GM12878 (cell line): Measurements from ENCODE around the gene LAMA5. TPM values are rescaled to one million over a fixed set of nuclear protein-coding genes. Genes with fewer than 3 reads are reported as not detected.

ENCODE experiments used
- ATAC-seq: fragments of 200-7000 bp; cut with Tn5 transposase; 3 replicates; pipeline ENCODE4 v1.9.1; 2020; ENCODE audit warnings: mild to moderate bottlenecking, moderate library complexity
- BruUV-seq: library from RNA; stranded (reverse); fragments of 400-500 nt; replicated peaks from 2 replicates; lab custom pipeline; 2021; lab: Mats Ljungman, UMichigan
- CTCF ChIA-PET: fragments of 300-600 bp; sonication (Branson Sonifier 250); formaldehyde crosslinking; extraction: SDS; loops from one replicate; lab custom pipeline; 2021; ENCODE audit warnings: inconsistent platforms; lab: Yijun Ruan, JAX
- POLR2A ChIA-PET: fragments of 350-600 bp; formaldehyde crosslinking; extraction: SDS; loops from one replicate; lab custom pipeline; 2021; ENCODE audit warnings: inconsistent platforms; lab: Charles Lee
- RAD21 ChIA-PET: fragments of 300-600 bp; sonication (Branson Sonifier 250); formaldehyde crosslinking; loops from one replicate; lab custom pipeline; 2023; ENCODE audit warnings: antibody characterized with exemption; ENCODE audit not compliant: unreplicated experiment; lab: Charles Lee
- SMC1A ChIA-PET: fragments of 300-600 bp; sonication (Branson Sonifier 250); formaldehyde crosslinking; loops from one replicate; lab custom pipeline; 2023; ENCODE audit not compliant: unreplicated experiment, uncharacterized antibody; lab: Charles Lee
- DNase-seq: peaks from one replicate; pipeline ENCODE4 v3.0.0-alpha.2; 2011; ENCODE audit warnings: low read depth, low spot score
- FAIRE-seq: peaks from 3 replicates; lab custom pipeline; 2011; peaks lifted over from hg19 to GRCh38; lab: Jason Lieb, UNC
- H2AFZ ChIP-seq: 2 replicates; pipeline ENCODE4 v1.6.0; 2011; ENCODE audit warnings: low read depth, low read length, control low read depth; ENCODE audit not compliant: control insufficient read depth
- H3K27ac ChIP-seq: 2 replicates; pipeline ENCODE4 v1.5.1; 2011; ENCODE audit warnings: control low read depth; ENCODE audit not compliant: control insufficient read depth, insufficient read depth
- H3K27me3 ChIP-seq, 2 experiments: replicated peaks in 1 of 2; 2 replicates each; pipeline versions ENCODE4 v1.6.0 to v1.6.1; 2011; ENCODE audit warnings: low read length in 1 of 2; ENCODE audit not compliant: control insufficient read depth in 2 of 2, insufficient read depth in 2 of 2
- H3K36me3 ChIP-seq, 2 experiments: 2 replicates each; pipeline ENCODE4 v1.5.1; 2011; ENCODE audit warnings: low read length in 1 of 2; ENCODE audit not compliant: control insufficient read depth in 2 of 2, insufficient read depth in 2 of 2
- H3K4me1 ChIP-seq: 2 replicates; pipeline ENCODE4 v1.6.1; 2011; ENCODE audit warnings: mild to moderate bottlenecking, low read length, moderate library complexity, mixed read lengths; ENCODE audit not compliant: control insufficient read depth, insufficient read depth
- H3K4me2 ChIP-seq: 2 replicates; pipeline ENCODE4 v1.6.0; 2011; ENCODE audit warnings: control low read depth; ENCODE audit not compliant: control insufficient read depth, insufficient read depth
- H3K4me3 ChIP-seq: fragments of 200-600 bp; sonication (generic); 2 replicates; pipeline ENCODE4 v1.5.1; 2016
- H3K79me2 ChIP-seq: 2 replicates; pipeline ENCODE4 v1.6.0; 2011; ENCODE audit warnings: low read length; ENCODE audit not compliant: control insufficient read depth, insufficient read depth
- H3K9ac ChIP-seq: 2 replicates; pipeline ENCODE4 v1.8.0; 2011; ENCODE audit warnings: low read length, control low read depth, mixed read lengths; ENCODE audit not compliant: control insufficient read depth, insufficient read depth
- H3K9me3 ChIP-seq: replicated peaks from 3 replicates; pipeline ENCODE4 v1.5.1; 2011; ENCODE audit warnings: mild to moderate bottlenecking, low read length; ENCODE audit not compliant: control insufficient read depth, insufficient read depth
- H4K20me1 ChIP-seq: 2 replicates; pipeline ENCODE4 v1.6.0; 2011; ENCODE audit not compliant: control insufficient read depth, insufficient read depth
- BACH1 ChIP-seq: fragments of 450-650 bp; IDR thresholded peaks from 2 replicates; pipeline ENCODE4 v1.6.1; 2017; ENCODE audit warnings: mild to moderate bottlenecking, borderline replicate concordance
- LARP7 ChIP-seq: fragments of 450-650 bp; IDR thresholded peaks from 2 replicates; pipeline ENCODE4 v1.6.1; 2017; ENCODE audit warnings: mild to moderate bottlenecking
- NR2C2 ChIP-seq: IDR thresholded peaks from 2 replicates; pipeline ENCODE4 v1.6.1; 2011; ENCODE audit warnings: borderline replicate concordance, low read depth; ENCODE audit not compliant: control insufficient read depth, insufficient read length
- SRF ChIP-seq, 2 experiments: IDR thresholded peaks; 2 replicates each; pipeline ENCODE4 v1.6.1; 2011; ENCODE audit warnings: low read depth in 2 of 2, low read length in 2 of 2, mild to moderate bottlenecking in 1 of 2, moderate library complexity in 1 of 2
- WGBS: methylation state at CpG from one replicate; pipeline ENCODE4 v1.1.6; 2016; ENCODE audit warnings: low lambda C conversion rate; ENCODE audit not compliant: insufficient replicate concordance, insufficient coverage; ENCODE audit errors: missing lambda C conversion rate; 5-methylcytosine and 5-hydroxymethylcytosine counted together
- in situ Hi-C: fragments of 300-500 bp; cut with MboI; formaldehyde crosslinking; loops from 9 replicates; pipeline ENCODE4 v1.14.3; 2018; ENCODE audit warnings: mixed read lengths
- intact Hi-C: fragments of 100-400 bp; cut with micrococcal nuclease; formaldehyde crosslinking; loops from one replicate; pipeline ENCODE4 v1.14.2; 2022; ENCODE audit not compliant: unreplicated experiment
- polyA plus RNA-seq, 11 experiments: library from polyadenylated mRNA; depleted of rRNA in 4 of 11; unstranded in 6 of 11; stranded (reverse) in 5 of 11; fragments of >200 nt; fragmentation: Nextera tagmentation in 4 of 11; fragmentation: Illumina TruSeq in 1 of 11; extraction: Ambion mirVana in 4 of 11; extraction: Trizol in 1 of 11; gene quantifications; 1 replicate in 1 of 11; 2 replicates in 10 of 11; pipeline versions ENCODE4 v1.2.1 to v1.2.3, GENCODE V29; 2011 to 2016; ENCODE audit warnings: inconsistent platforms in 2 of 11, missing spikeins in 2 of 11, low read depth in 1 of 11
- total RNA-seq, 4 experiments: library from RNA; depleted of rRNA in 3 of 4; stranded (reverse); fragments of >200 nt in 3 of 4; fragmentation: Illumina TruSeq in 1 of 4; extraction: Trizol in 1 of 4; gene quantifications; 2 replicates each; pipeline versions ENCODE4 v1.2.1 to v1.2.3, GENCODE V29; 2013 to 2021
- TF ChIP-seq, protein P1 (sequence below): fragments of 150-350 bp; IDR thresholded peaks from 2 replicates; pipeline ENCODE4 v1.6.1; 2016; ENCODE audit warnings: low read depth, low read length

LAMA5 gene
- total and polyA plus RNA-seq, 10 of the 15 experiments (the other 5 are each of a cell fraction or from before 2014, with no cell fraction given) = 0.09 to 3.1 (median 1.6) TPM; not detected in 3

DNA sequence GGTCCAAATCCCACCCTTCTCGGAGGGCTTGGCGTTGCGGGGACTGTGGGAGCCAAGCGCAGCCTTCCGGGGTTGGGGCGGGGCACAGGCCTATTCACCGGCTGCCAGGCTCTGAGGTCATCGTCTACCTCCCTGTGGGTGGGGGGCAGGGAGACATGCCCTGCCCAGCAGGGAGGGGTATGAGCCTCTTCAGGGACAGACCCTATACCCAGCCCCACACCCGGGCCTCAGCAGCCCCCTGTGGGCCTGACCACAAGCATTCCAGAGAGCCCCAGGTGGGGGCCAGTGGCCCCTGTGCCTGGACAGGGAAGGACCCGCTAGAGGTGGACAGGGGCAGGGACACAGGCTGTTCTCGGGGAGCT, 11.6 kb downstream of the LAMA5 start:
- Histone ChIP-seq H3K79me2 (no peaks in the 10 kb centered on the region), H3K9me3 (no peaks in the 10 kb centered on the region), H3K9ac (no peak overlapping the region), H3K27me3 (no peaks in the 10 kb centered on the region), H4K20me1 (no peaks in the 10 kb centered on the region), H3K36me3 (no peaks in the 10 kb centered on the region; a peak in 1 of 4 replicates), H2AFZ (no peak overlapping the region)
- SMC1A ChIA-PET = no interaction called here
- ATAC-seq (no peak), DNase-seq (no peak)
- no TSS peak for BruUV-seq
- POLR2A ChIA-PET = no interaction called here
- CTCF ChIA-PET = interaction anchor here (0.7 kb wide), 1 partner anchor 27 kb away, joined by 3 read pairs; no protein-coding TSS in a partner anchor
- TF ChIP-seq NR2C2 (no peak), SRF (IDR thresholded peaks at IDR 0.05; ENCODE audit: low read depth in 2 of 2, low read length in 2 of 2) (no peak), BACH1 (no peak), LARP7 (no peak)
- TF ChIP-seq, protein P1, sequence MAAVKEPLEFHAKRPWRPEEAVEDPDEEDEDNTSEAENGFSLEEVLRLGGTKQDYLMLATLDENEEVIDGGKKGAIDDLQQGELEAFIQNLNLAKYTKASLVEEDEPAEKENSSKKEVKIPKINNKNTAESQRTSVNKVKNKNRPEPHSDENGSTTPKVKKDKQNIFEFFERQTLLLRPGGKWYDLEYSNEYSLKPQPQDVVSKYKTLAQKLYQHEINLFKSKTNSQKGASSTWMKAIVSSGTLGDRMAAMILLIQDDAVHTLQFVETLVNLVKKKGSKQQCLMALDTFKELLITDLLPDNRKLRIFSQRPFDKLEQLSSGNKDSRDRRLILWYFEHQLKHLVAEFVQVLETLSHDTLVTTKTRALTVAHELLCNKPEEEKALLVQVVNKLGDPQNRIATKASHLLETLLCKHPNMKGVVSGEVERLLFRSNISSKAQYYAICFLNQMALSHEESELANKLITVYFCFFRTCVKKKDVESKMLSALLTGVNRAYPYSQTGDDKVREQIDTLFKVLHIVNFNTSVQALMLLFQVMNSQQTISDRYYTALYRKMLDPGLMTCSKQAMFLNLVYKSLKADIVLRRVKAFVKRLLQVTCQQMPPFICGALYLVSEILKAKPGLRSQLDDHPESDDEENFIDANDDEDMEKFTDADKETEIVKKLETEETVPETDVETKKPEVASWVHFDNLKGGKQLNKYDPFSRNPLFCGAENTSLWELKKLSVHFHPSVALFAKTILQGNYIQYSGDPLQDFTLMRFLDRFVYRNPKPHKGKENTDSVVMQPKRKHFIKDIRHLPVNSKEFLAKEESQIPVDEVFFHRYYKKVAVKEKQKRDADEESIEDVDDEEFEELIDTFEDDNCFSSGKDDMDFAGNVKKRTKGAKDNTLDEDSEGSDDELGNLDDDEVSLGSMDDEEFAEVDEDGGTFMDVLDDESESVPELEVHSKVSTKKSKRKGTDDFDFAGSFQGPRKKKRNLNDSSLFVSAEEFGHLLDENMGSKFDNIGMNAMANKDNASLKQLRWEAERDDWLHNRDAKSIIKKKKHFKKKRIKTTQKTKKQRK = no peak
- TF ChIP-seq, all 136 proteins: peak for 0
- no peak for FAIRE-seq
- in situ Hi-C loops (no loop called here), intact Hi-C loops (no loop called here)
- RAD21 ChIA-PET = no interaction called here
- no peak overlapping the region for H3K27ac ChIP-seq
- WGBS = 44% methylated on average over 11 of the region's 11 CpGs
- no peaks in the 10 kb centered on the region for H3K4me1 ChIP-seq
- no peak overlapping the region for H3K4me3 ChIP-seq
- H3K4me2 ChIP-seq = no peak overlapping the region
